PFSK-1 (cell line): ENCODE results near the gene SEMA3D.

Source experiments
- FOXP2 ChIP-seq: optimal IDR thresholded peaks from 2 replicates; pipeline ENCODE3; 2011; ENCODE audit warnings: borderline replicate concordance, control low read depth, inconsistent platforms; ENCODE audit not compliant: insufficient read depth; ENCODE audit errors: extremely low read length, extremely low read depth
- POLR2AphosphoS5 ChIP-seq: IDR thresholded peaks from 2 replicates; pipeline ENCODE4 v1.6.1; 2012; ENCODE audit warnings: low read depth, mild to moderate bottlenecking, control low read depth, low read length, moderate library complexity
- SIN3A ChIP-seq: IDR thresholded peaks from 2 replicates; pipeline ENCODE4 v1.6.1; 2012; ENCODE audit warnings: mild to moderate bottlenecking, low read length, moderate library complexity, borderline replicate concordance; ENCODE audit not compliant: insufficient read depth
- TAF1 ChIP-seq: IDR thresholded peaks from 2 replicates; pipeline ENCODE4 v1.6.1; 2012; ENCODE audit warnings: low read length, control low read depth, borderline replicate concordance; ENCODE audit not compliant: insufficient read depth
- TF ChIP-seq, protein P1 (sequence below), 2 experiments: IDR thresholded peaks; 2 replicates each; pipeline versions ENCODE4 v1.6.1 to v1.8.0; 2011 to 2012; ENCODE audit warnings: low read depth in 2 of 2, low read length in 2 of 2, control low read depth in 1 of 2, inconsistent platforms in 1 of 2, mild to moderate bottlenecking in 1 of 2, moderate library complexity in 1 of 2; ENCODE audit not compliant: insufficient read depth in 1 of 2

The SEMA3D gene

DNA sequence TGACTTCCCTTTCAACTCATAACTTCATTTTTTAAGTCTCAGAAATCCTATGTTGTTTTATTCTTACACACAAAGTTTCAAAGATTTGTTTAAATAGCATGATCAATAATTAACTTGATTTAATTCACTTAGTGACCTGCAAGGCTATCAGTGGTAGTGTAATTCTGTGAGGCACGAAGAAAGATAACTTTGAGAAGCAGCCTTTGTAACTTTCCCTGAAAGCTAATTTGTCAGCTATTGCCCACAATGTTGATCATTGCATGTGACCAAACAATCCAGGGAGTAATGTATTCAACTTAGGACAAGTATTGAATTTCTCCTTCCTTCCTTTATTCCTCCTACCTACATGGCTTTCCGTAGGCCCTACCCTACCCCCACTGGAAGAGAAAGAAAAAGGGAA is 111.0 kb downstream of the SEMA3D start:
- TF ChIP-seq TAF1 (no peak), POLR2AphosphoS5 (no peak), SIN3A (no peak), FOXP2 (no peak)
- TF ChIP-seq, protein P1, sequence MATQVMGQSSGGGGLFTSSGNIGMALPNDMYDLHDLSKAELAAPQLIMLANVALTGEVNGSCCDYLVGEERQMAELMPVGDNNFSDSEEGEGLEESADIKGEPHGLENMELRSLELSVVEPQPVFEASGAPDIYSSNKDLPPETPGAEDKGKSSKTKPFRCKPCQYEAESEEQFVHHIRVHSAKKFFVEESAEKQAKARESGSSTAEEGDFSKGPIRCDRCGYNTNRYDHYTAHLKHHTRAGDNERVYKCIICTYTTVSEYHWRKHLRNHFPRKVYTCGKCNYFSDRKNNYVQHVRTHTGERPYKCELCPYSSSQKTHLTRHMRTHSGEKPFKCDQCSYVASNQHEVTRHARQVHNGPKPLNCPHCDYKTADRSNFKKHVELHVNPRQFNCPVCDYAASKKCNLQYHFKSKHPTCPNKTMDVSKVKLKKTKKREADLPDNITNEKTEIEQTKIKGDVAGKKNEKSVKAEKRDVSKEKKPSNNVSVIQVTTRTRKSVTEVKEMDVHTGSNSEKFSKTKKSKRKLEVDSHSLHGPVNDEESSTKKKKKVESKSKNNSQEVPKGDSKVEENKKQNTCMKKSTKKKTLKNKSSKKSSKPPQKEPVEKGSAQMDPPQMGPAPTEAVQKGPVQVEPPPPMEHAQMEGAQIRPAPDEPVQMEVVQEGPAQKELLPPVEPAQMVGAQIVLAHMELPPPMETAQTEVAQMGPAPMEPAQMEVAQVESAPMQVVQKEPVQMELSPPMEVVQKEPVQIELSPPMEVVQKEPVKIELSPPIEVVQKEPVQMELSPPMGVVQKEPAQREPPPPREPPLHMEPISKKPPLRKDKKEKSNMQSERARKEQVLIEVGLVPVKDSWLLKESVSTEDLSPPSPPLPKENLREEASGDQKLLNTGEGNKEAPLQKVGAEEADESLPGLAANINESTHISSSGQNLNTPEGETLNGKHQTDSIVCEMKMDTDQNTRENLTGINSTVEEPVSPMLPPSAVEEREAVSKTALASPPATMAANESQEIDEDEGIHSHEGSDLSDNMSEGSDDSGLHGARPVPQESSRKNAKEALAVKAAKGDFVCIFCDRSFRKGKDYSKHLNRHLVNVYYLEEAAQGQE (IDR thresholded peaks at IDR 0.05; ENCODE audit: insufficient read depth in 1 of 2, low read depth in 2 of 2, low read length in 2 of 2), result no peak

DNA sequence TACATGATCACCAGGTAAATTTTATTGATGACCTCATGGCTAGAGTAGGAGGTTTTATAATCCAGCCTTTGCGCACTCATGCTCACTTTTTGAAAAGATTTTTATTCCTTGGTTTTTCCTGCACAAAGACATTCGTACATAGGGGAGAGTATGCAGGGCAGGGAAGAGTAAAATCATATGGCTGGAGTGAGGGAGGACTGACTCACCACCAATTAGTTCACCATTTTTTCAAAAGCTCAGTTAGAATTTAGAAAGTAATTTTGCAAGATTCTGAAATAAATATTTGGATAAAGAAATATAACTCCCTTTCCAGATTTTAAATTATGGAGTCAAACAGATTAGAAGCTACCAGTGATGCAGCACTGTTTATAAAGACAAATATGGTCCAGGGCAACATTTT is 111.9 kb downstream of the SEMA3D start:
- TF ChIP-seq, protein P1 (IDR thresholded peaks at IDR 0.05; ENCODE audit: insufficient read depth in 1 of 2, low read depth in 2 of 2, low read length in 2 of 2), result no peak
- TF ChIP-seq SIN3A, result no peak

DNA sequence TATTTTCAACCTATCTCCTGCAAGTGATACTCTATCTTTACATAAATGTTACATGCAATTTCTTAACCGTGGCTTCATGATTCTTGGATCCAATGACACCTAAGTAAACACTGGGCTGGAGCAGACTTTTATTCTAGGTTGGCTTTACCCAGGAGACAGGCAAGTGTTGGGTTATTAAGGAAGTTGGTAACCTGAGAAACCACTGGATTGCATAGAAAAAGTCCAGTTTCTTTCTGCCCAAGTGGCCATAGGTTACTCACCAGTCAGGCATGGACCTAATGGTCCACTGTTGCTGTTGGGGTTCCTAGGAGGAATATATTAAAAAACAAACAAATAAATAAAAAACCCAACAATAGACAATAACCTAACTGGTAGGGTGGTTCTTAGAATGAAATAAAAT is 112.8 kb downstream of the SEMA3D start:
- TF ChIP-seq POLR2AphosphoS5 (no peak), FOXP2 (no peak), TAF1 (no peak), SIN3A (no peak)
- TF ChIP-seq, protein P1 (IDR thresholded peaks at IDR 0.05; ENCODE audit: insufficient read depth in 1 of 2, low read depth in 2 of 2, low read length in 2 of 2), result no peak

DNA sequence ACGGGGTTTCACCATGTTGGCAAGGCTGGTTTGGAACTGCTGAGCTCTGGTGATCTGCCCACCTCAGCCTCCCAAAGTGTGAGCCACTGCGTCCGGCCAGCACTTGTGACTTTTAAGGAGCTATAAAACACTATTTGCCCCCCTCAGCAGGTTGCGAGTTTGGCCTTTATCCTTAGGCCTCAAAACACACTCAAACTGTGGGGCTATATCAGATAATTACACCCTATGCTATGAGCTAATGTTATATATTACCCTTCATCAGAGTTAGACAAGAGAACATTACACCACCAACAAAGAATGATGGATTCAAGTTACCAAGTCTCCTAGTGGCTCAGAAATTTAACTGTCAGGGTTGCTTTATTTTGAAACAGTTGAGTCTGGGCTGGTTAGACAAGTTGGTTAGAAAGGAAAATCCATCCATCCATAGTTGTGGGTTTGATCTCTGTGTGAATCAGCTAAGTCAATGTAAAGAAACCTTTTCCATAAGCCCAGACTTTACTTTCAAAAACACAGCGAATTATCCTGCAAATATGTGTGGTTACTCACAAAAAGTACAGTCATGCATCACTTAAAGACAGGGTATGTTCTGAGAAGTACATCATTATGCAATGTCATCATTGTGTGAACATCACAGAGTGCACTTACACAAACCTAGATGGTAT is 115.8 kb downstream of the SEMA3D start:
- TF ChIP-seq POLR2AphosphoS5, result no peak
- TF ChIP-seq, protein P1 (IDR thresholded peaks at IDR 0.05; ENCODE audit: insufficient read depth in 1 of 2, low read depth in 2 of 2, low read length in 2 of 2), result no peak
- TF ChIP-seq FOXP2, result no peak
- TF ChIP-seq SIN3A, result no peak
- no peak for TF ChIP-seq TAF1

DNA sequence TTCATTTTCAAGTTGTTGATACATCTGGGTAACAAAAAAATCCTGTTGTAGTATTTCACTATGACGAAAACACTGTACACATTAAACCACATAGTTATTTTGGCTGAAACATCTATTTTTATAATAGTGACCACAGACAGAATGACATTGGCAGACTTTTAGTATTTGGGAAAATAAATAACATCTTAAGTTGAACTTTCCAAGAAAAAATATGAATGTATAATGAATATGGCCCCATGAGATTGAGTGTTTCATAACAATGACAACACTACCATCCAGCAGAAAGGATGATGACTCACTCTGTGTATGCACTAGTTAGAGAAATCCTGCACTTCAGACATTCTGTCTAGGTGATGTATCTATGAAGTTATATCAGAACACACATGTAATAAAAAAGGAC is 118.1 kb downstream of the SEMA3D start:
- TF ChIP-seq POLR2AphosphoS5 (no peak), SIN3A (peak; percentile 38; the same call in 1 of the 2 replicates)
- TF ChIP-seq, protein P1 (IDR thresholded peaks at IDR 0.05; ENCODE audit: insufficient read depth in 1 of 2, low read depth in 2 of 2, low read length in 2 of 2), result no peak
